Activated CD4-positive, CD25-positive, alpha-beta regulatory T cell treated with anti-CD3 and anti-CD28 coated beads, Interleukin-2, amount 50 U/mL, for 16 hours (primary cell): ENCODE data around the gene ARSJ.
"Not testable (repeated sequence)": the region's sequence is repeated elsewhere in the genome, so short reads cannot be mapped to it uniquely, and the experiment has no call there.

Experiments used
- DNase-seq: peaks from one replicate; pipeline ENCODE4 v3.0.0-alpha.2; 2020; ENCODE audit warnings: low read depth, low spot score

ARSJ gene

GRCh38 chr4:113979148-113979904, at the start of gene ARSJ:
ARSJ (minus strand) TSS chr4:113979647; CDS start chr4:113978834, 813 bp downstream.
- no peak for DNase-seq

- DNase-seq = no peak
Measured at GRCh38 chr4:114028071-114028470, 48.6 kb upstream of the ARSJ start.

- no peak for DNase-seq
Measured at GRCh38 chr4:114027596-114027995, 48.1 kb upstream of the ARSJ start.

DNA sequence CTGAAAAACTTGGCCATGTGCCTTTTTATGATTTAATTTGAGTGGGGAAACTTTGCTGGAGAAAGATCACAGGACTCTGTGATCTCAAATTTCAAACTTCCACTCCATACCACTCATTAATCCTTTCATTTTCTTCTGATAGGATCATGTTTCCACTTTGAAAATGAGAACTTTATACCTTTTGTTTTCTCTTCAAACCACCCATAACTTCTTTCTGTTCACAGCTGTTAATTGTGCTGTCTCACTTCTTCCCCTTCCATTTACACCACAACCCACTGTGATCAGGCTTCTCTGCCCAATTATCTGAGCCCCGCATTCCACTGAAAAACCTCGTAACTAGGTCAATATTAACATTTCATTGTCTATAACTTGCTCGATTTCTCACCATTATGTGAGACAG, 47.0 kb upstream of the ARSJ start:
- DNase-seq = no peak

DNA sequence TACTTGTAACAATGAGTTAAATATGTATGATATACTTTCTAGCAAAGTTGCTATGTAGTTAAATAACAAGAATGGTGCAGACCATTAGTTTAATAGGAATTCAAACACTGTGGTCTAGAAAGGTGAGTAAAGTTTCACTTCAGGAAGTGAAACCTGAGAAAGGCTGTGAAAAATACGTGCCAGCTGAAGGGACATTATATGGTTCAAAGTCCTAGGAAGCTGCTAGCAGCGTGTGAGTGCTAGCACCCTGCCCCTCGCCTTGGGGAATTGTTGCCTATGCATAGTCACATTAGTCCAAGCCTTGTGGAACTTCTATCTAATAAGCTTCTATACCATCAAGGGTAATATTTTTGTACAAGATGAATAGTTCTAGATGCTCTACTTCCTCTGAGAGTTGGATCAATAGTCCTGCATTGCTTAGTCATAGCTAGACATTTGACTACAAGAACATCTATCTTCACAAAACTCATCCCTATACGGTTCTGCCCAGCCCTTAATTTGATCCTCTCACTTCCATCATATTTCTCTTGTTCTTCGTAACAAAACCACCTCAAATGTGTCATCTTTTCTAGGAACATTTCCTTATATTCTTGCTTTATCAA, 45.8 kb upstream of the ARSJ start:
- no peak for DNase-seq

DNA sequence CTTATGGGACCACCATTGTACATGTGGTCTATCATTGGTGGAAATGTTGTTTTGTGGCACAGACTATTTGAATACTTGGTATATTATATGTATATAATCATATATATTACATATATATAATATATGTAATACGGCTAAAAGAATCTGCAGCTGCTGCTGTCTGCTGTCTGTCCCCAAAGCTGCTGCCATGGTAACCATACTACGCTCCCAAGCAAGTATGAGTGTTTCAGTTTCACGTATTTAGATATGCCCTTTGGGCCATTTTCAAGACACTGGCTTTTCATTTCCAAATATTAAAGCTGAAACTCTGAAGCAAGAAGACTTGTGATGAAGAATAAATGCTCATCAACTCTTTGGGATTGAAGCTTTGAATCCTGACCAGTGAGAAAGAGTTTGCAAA, 42.0 kb upstream of the ARSJ start:
- DNase-seq = no peak

- no peak for DNase-seq
Measured at GRCh38 chr4:114019969-114020358, 40.5 kb upstream of the ARSJ start.

- DNase-seq = no peak
Measured at GRCh38 chr4:114019276-114019968, 40.0 kb upstream of the ARSJ start.

GRCh38 chr4:114017120-114017917, 37.9 kb upstream of the ARSJ start:
- no peak for DNase-seq

- DNase-seq = no peak
Measured at GRCh38 chr4:114015444-114015899, 36.0 kb upstream of the ARSJ start.

DNA sequence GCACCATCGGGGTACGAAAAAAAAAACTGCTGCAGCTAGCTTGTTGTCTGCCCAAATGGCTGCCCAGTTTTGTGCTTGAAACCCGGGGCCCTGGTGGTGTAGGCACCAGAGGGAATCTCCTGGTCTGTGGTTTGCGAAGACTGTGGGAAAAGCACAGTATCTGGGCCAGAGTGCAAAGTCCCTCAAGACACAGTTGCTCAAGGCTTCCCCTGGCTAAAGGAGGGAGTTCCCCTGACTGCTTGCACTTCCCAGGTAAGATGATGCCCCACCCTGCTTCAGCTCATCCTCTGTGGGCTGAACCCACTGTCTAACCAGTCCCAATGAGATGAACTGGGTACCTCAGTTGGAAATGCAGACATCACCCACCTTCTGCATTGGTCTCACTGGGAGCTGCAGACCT, 33.8 kb upstream of the ARSJ start:
- not testable (repeated sequence) for DNase-seq

DNA sequence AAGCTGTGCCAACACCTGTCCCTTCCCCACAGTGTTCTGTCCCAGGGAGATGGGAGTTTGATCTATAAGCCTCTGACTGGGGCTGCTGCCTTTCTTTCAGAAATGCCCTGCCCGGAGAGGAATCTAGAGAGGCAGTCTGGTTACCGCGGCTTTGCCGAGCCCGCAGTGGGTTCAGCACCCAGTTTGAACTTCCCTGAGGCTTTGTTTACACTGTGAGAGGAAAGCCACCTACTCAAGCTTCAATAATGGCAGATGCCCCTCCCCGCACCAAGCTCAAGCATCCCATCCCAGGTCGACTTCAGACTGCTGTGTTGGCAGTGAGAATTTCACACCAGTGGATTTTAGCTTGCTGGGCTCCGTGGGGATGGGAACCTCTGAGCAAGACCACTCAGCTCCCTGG, 33.3 kb upstream of the ARSJ start:
- no peak for DNase-seq

DNA sequence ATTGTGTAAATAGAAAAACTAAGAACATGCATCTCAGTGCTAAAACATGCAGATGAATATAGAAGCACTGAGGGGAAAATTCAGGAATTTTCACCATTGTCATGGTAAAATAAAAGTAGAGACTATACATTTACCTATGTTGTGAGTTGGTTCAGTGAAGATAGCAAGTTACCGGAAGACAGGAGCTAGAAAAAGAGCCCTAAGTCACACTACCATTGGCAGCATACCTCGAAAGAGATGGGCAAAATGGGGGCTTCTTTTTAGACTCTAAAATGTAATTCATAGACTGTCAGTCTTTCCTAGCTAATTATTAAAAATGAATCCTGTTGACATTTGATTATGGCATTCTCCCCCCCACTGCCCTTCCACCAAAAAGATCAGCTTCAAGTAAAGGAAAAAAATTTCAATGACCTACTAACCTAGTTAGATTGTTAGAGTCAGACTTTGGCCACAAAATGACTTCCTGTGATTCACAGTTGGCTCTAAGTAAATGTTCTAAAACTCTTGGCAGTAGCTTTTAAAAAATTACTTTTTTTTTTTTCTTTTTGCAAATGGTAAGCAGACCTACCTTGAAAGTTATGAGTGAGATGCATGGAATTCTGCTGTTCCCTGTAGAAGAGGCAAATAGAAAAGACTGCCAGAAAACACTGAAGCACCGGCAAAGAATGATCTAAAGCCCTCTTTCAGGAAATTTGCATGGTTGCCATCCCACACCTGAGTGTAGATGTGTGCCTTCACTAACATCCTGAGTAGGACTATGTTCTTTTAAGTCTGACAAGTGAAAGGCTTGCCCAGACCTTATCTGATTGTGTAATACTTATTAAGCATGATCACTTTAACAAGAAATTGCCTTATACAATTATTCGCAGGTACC, 26.4 kb upstream of the ARSJ start:
- DNase-seq = no peak

GRCh38 chr4:114004483-114005226, 25.2 kb upstream of the ARSJ start:
- not testable (repeated sequence) for DNase-seq

GRCh38 chr4:113998531-113998930, 19.1 kb upstream of the ARSJ start:
- no peak for DNase-seq

GRCh38 chr4:113998079-113998478, 18.6 kb upstream of the ARSJ start:
- DNase-seq = no peak

DNA sequence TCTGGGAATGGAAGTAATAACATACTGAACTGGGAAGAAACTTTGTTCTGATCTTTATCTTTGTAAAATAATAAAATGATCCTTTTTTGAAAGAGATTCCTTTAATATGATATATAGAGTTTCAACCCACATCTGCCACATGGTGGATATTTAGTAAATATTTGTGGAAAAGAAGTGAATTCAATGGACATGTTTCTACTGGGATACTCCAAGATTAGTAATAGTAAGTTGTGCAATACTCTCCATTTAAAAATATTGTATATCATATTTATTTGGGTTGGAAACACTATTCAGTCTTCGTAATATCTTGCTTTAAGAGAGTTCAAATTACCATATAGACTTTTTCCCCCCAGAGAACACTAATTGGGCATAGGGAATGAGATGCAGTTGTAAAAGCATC, 17.8 kb upstream of the ARSJ start:
- no peak for DNase-seq

DNA sequence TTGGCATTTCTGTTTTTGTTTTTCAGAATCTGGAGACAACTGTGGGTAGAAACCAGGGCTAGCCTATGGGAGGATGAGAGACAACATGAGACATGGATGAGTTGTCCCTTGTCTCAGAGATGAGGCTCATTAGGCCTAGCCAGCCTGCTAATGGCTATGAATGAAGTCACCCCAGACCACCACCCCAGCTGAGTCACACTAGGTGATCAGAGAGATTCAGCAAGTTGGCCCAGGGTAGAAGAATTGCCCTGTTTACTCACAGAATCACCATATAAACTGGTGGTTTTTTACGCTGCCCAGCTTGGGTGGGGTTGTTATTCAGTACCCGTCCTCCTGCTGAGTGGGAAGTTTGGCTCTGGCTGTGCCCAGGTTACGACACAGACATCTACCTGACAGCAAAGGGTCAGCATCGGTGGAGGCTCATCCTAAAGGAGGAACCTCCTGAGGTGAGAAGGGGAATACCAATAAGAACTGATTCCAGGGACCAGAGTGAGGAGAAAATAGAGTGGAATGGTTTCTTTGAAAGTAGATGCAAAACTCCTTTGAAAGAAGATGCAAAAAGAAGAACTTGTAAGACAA, 17.2 kb upstream of the ARSJ start:
- DNase-seq = no peak

- no peak for DNase-seq
Measured at GRCh38 chr4:113993887-113994286, 14.4 kb upstream of the ARSJ start.

DNA sequence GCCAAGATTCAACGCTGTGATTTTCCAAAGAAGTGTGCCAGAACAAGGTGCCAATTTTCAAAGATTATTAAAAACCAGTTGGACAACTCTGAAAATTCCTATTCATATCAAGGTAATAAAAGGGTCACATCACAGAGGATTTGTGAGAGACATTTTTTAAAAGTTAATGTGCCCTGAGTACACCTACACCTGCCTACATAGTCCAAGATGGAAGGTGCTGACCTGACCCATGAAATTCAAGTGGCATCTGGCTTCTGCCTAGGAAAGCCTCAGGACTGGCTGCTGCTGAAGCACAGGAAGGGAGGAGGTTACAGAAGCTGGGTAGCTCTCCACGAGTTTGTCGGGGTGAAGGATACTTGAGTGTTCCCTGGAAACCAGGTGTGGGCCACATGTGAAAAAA, 11.4 kb upstream of the ARSJ start:
- DNase-seq = no peak
